DMS53 treated with DMSO at 0.1 percent for 48 hours (cell line): Measurements from ENCODE around the gene SPDYE6.
A peak's percentile ranks its signal among the peaks of the same experiment; 100 is the strongest.
"Not testable (repeated sequence)": the region's sequence is repeated elsewhere in the genome, so short reads cannot be mapped to it uniquely, and the experiment has no call there.

Experiments
- DNase-seq: peaks from one replicate; lab custom pipeline; 2025; ENCODE audit not compliant: unreplicated experiment; lab: John Stamatoyannopoulos, UW

The SPDYE6 gene

GRCh38 chr7:102318482-102318971, 37.7 kb downstream of the SPDYE6 start:
- peak; percentile 21 for DNase-seq

GRCh38 chr7:102317231-102318059, 38.8 kb downstream of the SPDYE6 start:
- DNase-seq: no peak

GRCh38 chr7:102313997-102314780, 42.1 kb downstream of the SPDYE6 start:
- DNase-seq: no peak

GRCh38 chr7:102312317-102312716, 43.9 kb downstream of the SPDYE6 start:
- DNase-seq: no peak

- DNase-seq: no peak
These were observed 45.8 kb downstream of the SPDYE6 start for GRCh38 chr7:102310414-102310815.

GRCh38 chr7:102306916-102307677, 49.1 kb downstream of the SPDYE6 start:
- DNase-seq: peak; percentile 79

- no peak for DNase-seq
These were observed 50.6 kb downstream of the SPDYE6 start for GRCh38 chr7:102305414-102306268.

- DNase-seq: no peak
These were observed 51.6 kb downstream of the SPDYE6 start for GRCh38 chr7:102304668-102305067.

- DNase-seq: peak; percentile 10
These were observed 52.4 kb downstream of the SPDYE6 start for GRCh38 chr7:102303669-102304422.

- no peak for DNase-seq
These were observed 54.2 kb downstream of the SPDYE6 start for GRCh38 chr7:102302025-102302424.

- not testable (repeated sequence) for DNase-seq
These were observed 54.9 kb downstream of the SPDYE6 start for GRCh38 chr7:102301367-102301766.

GRCh38 chr7:102300643-102301221, 55.5 kb downstream of the SPDYE6 start:
- no peak for DNase-seq

GRCh38 chr7:102297487-102298218, 58.6 kb downstream of the SPDYE6 start:
- no peak for DNase-seq

GRCh38 chr7:102296514-102296913, 59.7 kb downstream of the SPDYE6 start:
- no peak for DNase-seq

GRCh38 chr7:102296179-102296438, 60.1 kb downstream of the SPDYE6 start:
- DNase-seq: no peak
